Measurements from ENCODE around the gene TAF6.

Gene TAF6

GRCh38 chr7:100099452-100099851 is 19.7 kb downstream of the TAF6 start:
- Histone ChIP-seq H3K9ac (peak overlapping the region; percentile 99), H3K4me1 (peaks cover 60% of the 10 kb centered on the region), H3K4me2 (peak overlapping the region; percentile 87), H4K20me1 (peaks cover 57% of the 10 kb centered on the region), H3K9me3 (no peaks in the 10 kb centered on the region), H3K27me3 (no peaks in the 10 kb centered on the region), H3K4me3 (peak overlapping the region; percentile 91), H3K36me3 (peaks cover 74% of the 10 kb centered on the region), H3K27ac (peak overlapping the region; percentile 99)
- TF ChIP-seq Cebpa-rat (IDR thresholded peaks at IDR 0.05): no peak

GRCh38 chr7:100098913-100099312 is 20.2 kb downstream of the TAF6 start:
- Histone ChIP-seq H3K27me3 (no peaks in the 10 kb centered on the region), H3K4me3 (peak overlapping the region; percentile 91), H3K9ac (peak overlapping the region; percentile 99), H3K4me1 (peaks cover 55% of the 10 kb centered on the region), H3K27ac (peak overlapping the region; percentile 99), H3K36me3 (peaks cover 74% of the 10 kb centered on the region), H3K9me3 (no peaks in the 10 kb centered on the region), H3K4me2 (peak overlapping the region; percentile 87), H4K20me1 (peaks cover 63% of the 10 kb centered on the region)
- TF ChIP-seq Cebpa-rat (IDR thresholded peaks at IDR 0.05): no peak

- H3K9ac ChIP-seq: peak overlapping the region; percentile 59; the same call in 1 of the 2 replicates
- H3K4me2 ChIP-seq: no peak overlapping the region
- no peaks in the 10 kb centered on the region for H3K27me3 ChIP-seq
- no peak for TF ChIP-seq Cebpa-rat (IDR thresholded peaks at IDR 0.05)
- peaks cover 93% of the 10 kb centered on the region for H3K36me3 ChIP-seq
- H3K27ac ChIP-seq: no peak overlapping the region
- peaks cover 48% of the 10 kb centered on the region for H3K4me1 ChIP-seq
- H3K9me3 ChIP-seq: no peaks in the 10 kb centered on the region
- peaks cover 95% of the 10 kb centered on the region for H4K20me1 ChIP-seq
- H3K4me3 ChIP-seq: no peak overlapping the region
These were observed 23.5 kb downstream of the TAF6 start for GRCh38 chr7:100095704-100096103.

GRCh38 chr7:100095289-100095688 is 23.9 kb downstream of the TAF6 start:
- TF ChIP-seq Cebpa-rat (IDR thresholded peaks at IDR 0.05): no peak
- Histone ChIP-seq H3K4me2 (no peak overlapping the region), H3K27ac (no peak overlapping the region), H3K4me1 (peaks cover 52% of the 10 kb centered on the region), H3K4me3 (no peak overlapping the region), H3K27me3 (no peaks in the 10 kb centered on the region), H3K9ac (peak overlapping the region; percentile 59; the same call in 1 of the 2 replicates), H4K20me1 (peaks cover 95% of the 10 kb centered on the region), H3K36me3 (peaks cover 97% of the 10 kb centered on the region), H3K9me3 (no peaks in the 10 kb centered on the region)

GRCh38 chr7:100093925-100094486 is 25.2 kb downstream of the TAF6 start:
- Histone ChIP-seq H4K20me1 (peaks cover 82% of the 10 kb centered on the region), H3K4me3 (no peak overlapping the region), H3K4me1 (peaks cover 54% of the 10 kb centered on the region), H3K27ac (no peak overlapping the region), H3K27me3 (no peaks in the 10 kb centered on the region), H3K36me3 (peaks cover 92% of the 10 kb centered on the region), H3K9ac (peak overlapping the region; percentile 28; the same call in 1 of the 2 replicates), H3K9me3 (no peaks in the 10 kb centered on the region), H3K4me2 (no peak overlapping the region)
- no peak for TF ChIP-seq Cebpa-rat (IDR thresholded peaks at IDR 0.05)

- Histone ChIP-seq H3K36me3 (peaks cover 87% of the 10 kb centered on the region), H3K4me1 (peaks cover 51% of the 10 kb centered on the region), H3K27me3 (no peaks in the 10 kb centered on the region), H3K9me3 (no peaks in the 10 kb centered on the region), H3K4me3 (no peak overlapping the region), H4K20me1 (peaks cover 79% of the 10 kb centered on the region), H3K4me2 (no peak overlapping the region), H3K9ac (peak overlapping the region; percentile 28; the same call in 1 of the 2 replicates), H3K27ac (no peak overlapping the region)
- no peak for TF ChIP-seq Cebpa-rat (IDR thresholded peaks at IDR 0.05)
These were observed 25.7 kb downstream of the TAF6 start for GRCh38 chr7:100093498-100093897.

GRCh38 chr7:100093054-100093453 is 26.1 kb downstream of the TAF6 start:
- TF ChIP-seq Cebpa-rat (IDR thresholded peaks at IDR 0.05): no peak
- no peak overlapping the region for H3K9ac ChIP-seq
- peaks cover 75% of the 10 kb centered on the region for H4K20me1 ChIP-seq

GRCh38 chr7:100091411-100092181 is 27.6 kb downstream of the TAF6 start:
- Histone ChIP-seq H3K4me3 (no peak overlapping the region), H4K20me1 (peaks cover 60% of the 10 kb centered on the region), H3K27me3 (no peaks in the 10 kb centered on the region), H3K36me3 (peaks cover 68% of the 10 kb centered on the region), H3K9me3 (no peaks in the 10 kb centered on the region), H3K27ac (no peak overlapping the region), H3K4me2 (no peak overlapping the region), H3K9ac (no peak overlapping the region), H3K4me1 (peaks cover 47% of the 10 kb centered on the region)
- TF ChIP-seq Cebpa-rat (IDR thresholded peaks at IDR 0.05): no peak

More at GRCh38 chr7:100093054-100093453, 26.1 kb downstream of the TAF6 start:
- no peak overlapping the region for H3K4me2 ChIP-seq
- no peaks in the 10 kb centered on the region for H3K27me3 ChIP-seq
- no peaks in the 10 kb centered on the region for H3K9me3 ChIP-seq
- peaks cover 82% of the 10 kb centered on the region for H3K36me3 ChIP-seq
- peaks cover 51% of the 10 kb centered on the region for H3K4me1 ChIP-seq
- H3K27ac ChIP-seq: no peak overlapping the region
- H3K4me3 ChIP-seq: no peak overlapping the region

- H3K4me1 ChIP-seq: peaks cover 40% of the 10 kb centered on the region
- H3K27ac ChIP-seq: no peak overlapping the region
- TF ChIP-seq Cebpa-rat (IDR thresholded peaks at IDR 0.05): no peak
- H3K4me2 ChIP-seq: peak overlapping the region; percentile 79; the same call in 1 of the 2 replicates
- H3K9me3 ChIP-seq: no peaks in the 10 kb centered on the region
- H4K20me1 ChIP-seq: peaks cover 52% of the 10 kb centered on the region
- no peaks in the 10 kb centered on the region for H3K27me3 ChIP-seq
- H3K4me3 ChIP-seq: no peak overlapping the region
- peaks cover 60% of the 10 kb centered on the region for H3K36me3 ChIP-seq
- H3K9ac ChIP-seq: peak overlapping the region; percentile 96; the same call in 1 of the 2 replicates
These were observed 28.4 kb downstream of the TAF6 start for GRCh38 chr7:100090527-100091410.
